DND-41 (cell line): ENCODE results near the gene FGF12.

Experiments used
- ATAC-seq: fragments of 200-7000 bp; cut with Tn5 transposase; 3 replicates; pipeline ENCODE4 v1.9.1; 2021; ENCODE audit warnings: low read depth; ENCODE audit not compliant: insufficient read depth
- DNase-seq: peaks from one replicate; pipeline ENCODE4 v3.0.0-alpha.2; 2020
- H2AFZ ChIP-seq: 2 replicates; pipeline ENCODE4 v1.6.0; 2012; ENCODE audit warnings: low read depth, low read length
- H3K27ac ChIP-seq: 2 replicates; pipeline ENCODE4 v1.5.1; 2012; ENCODE audit warnings: low read length, inconsistent platforms
- H3K27me3 ChIP-seq: fragments of 200-600 bp; sonication (generic); 2 replicates; pipeline ENCODE4 v1.6.0; 2012; ENCODE audit warnings: low read length, mild to moderate bottlenecking, inconsistent platforms; ENCODE audit not compliant: insufficient read depth, poor library complexity
- H3K36me3 ChIP-seq: 2 replicates; pipeline ENCODE4 v1.5.1; 2012; ENCODE audit warnings: low read length, inconsistent platforms; ENCODE audit not compliant: insufficient read depth
- H3K4me1 ChIP-seq: 2 replicates; pipeline ENCODE4 v1.5.1; 2012; ENCODE audit warnings: mild to moderate bottlenecking, low read length; ENCODE audit not compliant: insufficient read depth
- H3K4me2 ChIP-seq: 2 replicates; pipeline ENCODE4 v1.6.0; 2012; ENCODE audit warnings: mild to moderate bottlenecking, moderate library complexity, low read length, inconsistent platforms; ENCODE audit not compliant: insufficient read depth
- H3K4me3 ChIP-seq, 2 experiments: fragments of 200-600 bp in 1 of 2; shearing (Covaris generic) in 1 of 2; 2 replicates each; pipeline ENCODE4 v1.5.1; 2012 to 2016; ENCODE audit warnings: inconsistent platforms in 2 of 2, low read length in 2 of 2, mild to moderate bottlenecking in 2 of 2, low read depth in 1 of 2, moderate library complexity in 1 of 2
- H3K79me2 ChIP-seq: 2 replicates; pipeline ENCODE4 v1.6.0; 2012; ENCODE audit warnings: low read length, inconsistent platforms; ENCODE audit not compliant: insufficient read depth
- H3K9ac ChIP-seq: 2 replicates; pipeline ENCODE4 v1.6.0; 2012; ENCODE audit warnings: low read depth, mild to moderate bottlenecking, inconsistent platforms, low read length, moderate library complexity
- H3K9me3 ChIP-seq: 2 replicates; pipeline ENCODE4 v1.5.1; 2012; ENCODE audit warnings: low read length, moderate library complexity, mild to moderate bottlenecking, inconsistent platforms; ENCODE audit not compliant: insufficient read depth, severe bottlenecking
- H4K20me1 ChIP-seq: 2 replicates; pipeline ENCODE4 v1.6.0; 2012; ENCODE audit warnings: low read length; ENCODE audit not compliant: insufficient read depth
- CTCF ChIP-seq: IDR thresholded peaks from 2 replicates; pipeline ENCODE4 v1.5.1; 2012; ENCODE audit warnings: borderline replicate concordance, low read length, moderate library complexity, mild to moderate bottlenecking; ENCODE audit not compliant: poor library complexity, severe bottlenecking; ENCODE audit errors: extremely low read depth
- EZH2 ChIP-seq: IDR thresholded peaks from 3 replicates; pipeline ENCODE4 v1.6.1; 2012; ENCODE audit warnings: borderline replicate concordance, low read depth, mild to moderate bottlenecking, moderate library complexity, low read length, inconsistent platforms; ENCODE audit not compliant: severe bottlenecking

The FGF12 gene

GRCh38 chr3:192651836-192652512, 75.4 kb downstream of the FGF12 start:
- no peaks in the 10 kb centered on the region for H3K27me3 ChIP-seq
- no peaks in the 10 kb centered on the region for H3K4me1 ChIP-seq
- ATAC-seq, result no peak
- no peak overlapping the region for H3K4me3 ChIP-seq
- H3K9me3 ChIP-seq, result no peaks in the 10 kb centered on the region
- no peaks in the 10 kb centered on the region for H3K36me3 ChIP-seq
- no peak overlapping the region for H3K27ac ChIP-seq
- no peak for TF ChIP-seq EZH2
- TF ChIP-seq CTCF, result no peak
- H3K4me2 ChIP-seq, result no peak overlapping the region
- no peaks in the 10 kb centered on the region for H3K79me2 ChIP-seq
- no peak overlapping the region for H3K9ac ChIP-seq
- no peak overlapping the region for H2AFZ ChIP-seq
- DNase-seq, result no peak
- no peaks in the 10 kb centered on the region for H4K20me1 ChIP-seq

GRCh38 chr3:192645437-192645836, 81.9 kb downstream of the FGF12 start:
- Histone ChIP-seq H3K9ac (no peak overlapping the region), H3K27ac (no peak overlapping the region), H3K36me3 (no peaks in the 10 kb centered on the region), H3K4me1 (no peaks in the 10 kb centered on the region), H4K20me1 (no peaks in the 10 kb centered on the region), H3K9me3 (no peaks in the 10 kb centered on the region), H3K4me3 (no peak overlapping the region), H2AFZ (no peak overlapping the region), H3K79me2 (no peaks in the 10 kb centered on the region), H3K27me3 (no peaks in the 10 kb centered on the region), H3K4me2 (no peak overlapping the region)
- no peak for ATAC-seq
- no peak for DNase-seq
- TF ChIP-seq EZH2, result no peak
- no peak for TF ChIP-seq CTCF

- Histone ChIP-seq H3K79me2 (no peaks in the 10 kb centered on the region), H3K27me3 (no peaks in the 10 kb centered on the region), H3K27ac (no peak overlapping the region), H3K4me1 (no peaks in the 10 kb centered on the region), H3K9ac (no peak overlapping the region), H2AFZ (no peak overlapping the region), H3K4me2 (no peak overlapping the region), H3K36me3 (no peaks in the 10 kb centered on the region), H3K9me3 (no peaks in the 10 kb centered on the region), H4K20me1 (no peaks in the 10 kb centered on the region), H3K4me3 (no peak overlapping the region)
- TF ChIP-seq EZH2 (no peak), CTCF (no peak)
- DNase-seq (no peak), ATAC-seq (no peak)
Observed at GRCh38 chr3:192642651-192643050, 84.7 kb downstream of the FGF12 start.
